ENCODE data around the gene SEMA6B. TPM values are rescaled to one million over a fixed set of nuclear protein-coding genes. Genes with fewer than 3 reads are reported as not detected.

The SEMA6B gene
- total and polyA plus RNA-seq, 12 donors = 3.1 to 59.2 (median 27.2) TPM

DNA sequence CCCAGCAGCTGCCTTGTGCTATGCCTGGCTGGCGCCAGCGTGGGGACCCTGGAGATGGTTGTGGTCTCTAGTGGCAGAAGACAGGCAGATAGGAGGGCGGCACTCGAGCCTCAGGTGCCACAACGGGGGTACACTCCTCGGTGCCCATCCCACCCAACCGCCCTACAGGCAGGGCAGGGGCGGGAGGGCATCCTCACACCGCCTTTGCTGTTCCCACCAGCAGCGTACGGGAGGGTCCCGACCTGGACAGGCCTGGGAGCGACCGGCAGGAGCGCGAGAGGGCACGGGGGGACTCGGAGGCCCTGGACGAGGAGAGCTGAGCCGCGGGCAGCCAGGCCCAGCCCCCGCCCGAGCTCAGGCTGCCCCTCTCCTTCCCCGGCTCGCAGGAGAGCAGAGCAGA lies 57.8 kb downstream of the SEMA6B start:
- 86 to 94% (median 88%) methylated on average over 14 to 25 of the region's 25 CpGs for WGBS, 4 donors
- peaks cover 0 to 59% of the 10 kb centered on the region in 2 donors for H3K36me3 ChIP-seq (replicated peaks in 1 of 2)
- peaks cover 0 to 2% of the 10 kb centered on the region in 2 donors for H3K4me1 ChIP-seq (replicated peaks in 1 of 2)
- DNase-seq = no peak
- H3K9me3 ChIP-seq (replicated peaks in 1 of 3) = no peaks in the 10 kb centered on the region
- H3K27me3 ChIP-seq = no peaks in the 10 kb centered on the region
- TF ChIP-seq CTCF (IDR thresholded peaks at IDR 0.05) (no peak), POLR2A (IDR thresholded peaks at IDR 0.05) (no peak)
- no peak overlapping the region for H3K4me3 ChIP-seq
- no peak overlapping the region for H3K27ac ChIP-seq
- intact Hi-C loops (cut with DNase I) = no loop called here

- no peaks in the 10 kb centered on the region for H3K27me3 ChIP-seq
- 94 to 97% (median 96%) methylated on average over 11 to 29 of the region's 29 CpGs for WGBS, 4 donors
- TF ChIP-seq CTCF (IDR thresholded peaks at IDR 0.05) (no peak), POLR2A (IDR thresholded peaks at IDR 0.05) (no peak)
- intact Hi-C loops (cut with DNase I) = no loop called here
- H3K4me1 ChIP-seq (replicated peaks in 1 of 2) = no peaks in the 10 kb centered on the region
- no peak overlapping the region for H3K27ac ChIP-seq
- DNase-seq = no peak
- H3K36me3 ChIP-seq (replicated peaks in 1 of 2) = peaks cover 0 to 65% of the 10 kb centered on the region in 2 donors
- H3K9me3 ChIP-seq (replicated peaks in 1 of 3) = no peaks in the 10 kb centered on the region
- H3K4me3 ChIP-seq = no peak overlapping the region
Observed at GRCh38 chr19:4500841-4501591, 58.5 kb downstream of the SEMA6B start.

DNA sequence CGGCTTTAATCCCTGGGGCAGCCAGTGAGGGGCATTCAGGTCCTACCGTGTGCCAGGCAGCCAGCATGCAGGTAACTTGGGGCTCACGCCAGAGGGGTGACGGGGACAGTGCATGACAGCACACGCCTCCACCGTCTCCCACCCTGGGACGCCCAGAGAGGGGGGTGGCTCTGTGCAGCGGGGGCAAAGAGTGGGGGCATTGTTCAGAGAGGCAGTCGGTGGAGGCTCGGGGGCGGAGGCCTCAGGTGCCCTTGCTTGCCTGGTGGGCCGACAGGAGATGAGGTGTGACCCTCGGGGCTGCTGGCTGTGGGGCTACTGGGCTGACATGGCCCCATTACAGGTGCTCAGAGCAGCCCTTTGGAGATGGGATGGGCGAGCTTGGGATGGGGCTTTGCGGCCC lies 59.6 kb downstream of the SEMA6B start:
- H3K4me1 ChIP-seq (replicated peaks in 1 of 2) = no peaks in the 10 kb centered on the region
- no peak overlapping the region for H3K4me3 ChIP-seq
- DNase-seq = no peak
- TF ChIP-seq POLR2A (IDR thresholded peaks at IDR 0.05) = no peak
- TF ChIP-seq CTCF (IDR thresholded peaks at IDR 0.05) = no peak
- H3K9me3 ChIP-seq (replicated peaks in 1 of 3) = no peaks in the 10 kb centered on the region
- intact Hi-C loops (cut with DNase I) = no loop called here
- H3K27me3 ChIP-seq = no peaks in the 10 kb centered on the region
- H3K27ac ChIP-seq = no peak overlapping the region
- peaks cover 0 to 76% of the 10 kb centered on the region in 2 donors for H3K36me3 ChIP-seq (replicated peaks in 1 of 2)
- WGBS, 4 donors = 93 to 100% (median 96%) methylated on average over 2 to 15 of the region's 15 CpGs

DNA sequence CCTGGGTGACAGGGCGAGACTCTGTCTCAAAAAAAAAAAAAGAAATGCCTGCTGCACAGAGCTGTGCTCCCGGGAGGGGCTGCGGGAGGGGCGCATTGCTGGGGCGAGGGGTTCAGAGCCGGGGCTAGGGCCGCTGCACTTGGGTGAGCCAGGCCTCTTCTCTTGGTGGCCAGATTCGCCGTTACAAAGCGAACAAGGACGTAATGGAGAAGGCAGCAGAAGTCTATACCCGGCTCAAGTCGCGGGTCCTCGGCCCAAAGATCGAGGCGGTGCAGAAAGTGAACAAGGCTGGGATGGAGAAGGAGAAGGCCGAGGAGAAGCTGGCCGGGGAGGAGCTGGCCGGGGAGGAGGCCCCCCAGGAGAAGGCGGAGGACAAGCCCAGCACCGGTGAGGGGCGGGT lies 60.2 kb downstream of the SEMA6B start:
- H3K36me3 ChIP-seq (replicated peaks in 1 of 2) = peaks cover 0 to 81% of the 10 kb centered on the region in 2 donors
- H3K27ac ChIP-seq = no peak overlapping the region
- intact Hi-C loops (cut with DNase I) = no loop called here
- H3K4me1 ChIP-seq (replicated peaks in 1 of 2) = no peaks in the 10 kb centered on the region
- no peaks in the 10 kb centered on the region for H3K27me3 ChIP-seq
- H3K4me3 ChIP-seq = no peak overlapping the region
- WGBS, 4 donors = 96 to 98% (median 97%) methylated on average over 20 to 23 of the region's 23 CpGs
- no peak for TF ChIP-seq POLR2A (IDR thresholded peaks at IDR 0.05)
- TF ChIP-seq CTCF (IDR thresholded peaks at IDR 0.05) = no peak
- DNase-seq = no peak
- H3K9me3 ChIP-seq (replicated peaks in 1 of 3) = no peaks in the 10 kb centered on the region
